Natural killer cell treated with Interleukin-12 subunit alpha and Interleukin-12 subunit beta and Interleukin-15 and Interleukin-18, amount 100 ng/mL, for 72 hours (primary cell): Measurements from ENCODE around the gene TTC33. TPM values are rescaled to one million over a fixed set of nuclear protein-coding genes. Genes with fewer than 3 reads are reported as not detected.
"Not testable (repeated sequence)": the region's sequence is repeated elsewhere in the genome, so short reads cannot be mapped to it uniquely, and the experiment has no call there.

Experiments
- ATAC-seq, 2 donors: fragments of 150-1000 bp; cut with Tn5 transposase in 1 of 2; sonication (Bioruptor Pico), chemical (Tn5 transposase) in 1 of 2; 2 replicates each; pipeline ENCODE4 v1.10.0; 2021
- DNase-seq: peaks from one replicate; pipeline ENCODE4 v3.0.0; 2022; ENCODE audit warnings: low spot score
- H3K27ac Mint-ChIP-seq, 2 donors: 1 replicate in 1 of 2; 2 replicates in 1 of 2; pipeline ENCODE4 v1.8.0; 2022; ENCODE audit warnings: mixed read lengths in 2 of 2, mild to moderate bottlenecking in 1 of 2, moderate library complexity in 1 of 2
- H3K27me3 Mint-ChIP-seq, 2 donors: 1 replicate in 1 of 2; 2 replicates in 1 of 2; pipeline ENCODE4 v1.8.0; 2022; ENCODE audit warnings: mixed read lengths in 2 of 2
- H3K36me3 Mint-ChIP-seq: one replicate; pipeline ENCODE4 v1.8.0; 2022; ENCODE audit warnings: mixed read lengths
- H3K4me1 Mint-ChIP-seq, 2 donors: 1 replicate in 1 of 2; 2 replicates in 1 of 2; pipeline ENCODE4 v1.8.0; 2022; ENCODE audit warnings: low read depth in 2 of 2, mixed read lengths in 2 of 2, mild to moderate bottlenecking in 1 of 2
- H3K4me3 Mint-ChIP-seq: one replicate; pipeline ENCODE4 v1.8.0; 2022; ENCODE audit warnings: mixed read lengths
- H3K9me3 Mint-ChIP-seq: 2 replicates; pipeline ENCODE4 v1.8.0; 2022; ENCODE audit warnings: mixed read lengths
- total RNA-seq, 2 donors: library from RNA; stranded (reverse); gene quantifications; one replicate each; pipeline ENCODE4 v1.2.3, GENCODE V29; 2022

Gene TTC33
- total RNA-seq, 2 donors from 2014 or later, result 13.5 to 16.9 TPM

DNA sequence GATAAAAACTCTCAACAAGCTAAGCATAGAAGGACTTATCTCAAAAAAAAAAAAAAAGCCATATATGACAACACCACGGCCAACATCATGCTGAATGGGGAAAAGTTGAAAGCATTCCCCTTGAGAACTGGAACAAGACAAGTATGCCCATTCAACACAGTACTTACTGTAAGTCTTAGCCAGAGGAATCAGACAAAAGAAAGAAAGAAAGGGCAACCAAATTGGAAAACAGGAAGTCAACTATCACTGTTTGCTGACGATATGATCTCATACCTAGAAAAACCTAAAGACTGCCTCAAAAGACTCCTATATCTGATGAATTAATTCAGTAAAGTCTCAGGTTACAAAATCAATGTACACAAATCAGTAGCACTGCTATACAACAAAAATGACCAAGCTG, 100.6 kb downstream of the TTC33 start:
- H3K36me3 Mint-ChIP-seq, result no peaks in the 10 kb centered on the region
- DNase-seq, result no peak
- peak overlapping the region; percentile 71 for H3K4me3 Mint-ChIP-seq
- peaks cover 0 to 2% of the 10 kb centered on the region in 2 donors for H3K27me3 Mint-ChIP-seq
- H3K27ac Mint-ChIP-seq, result peak overlapping the region; percentile 45 to 72
- H3K4me1 Mint-ChIP-seq, result peaks cover 36 to 49% of the 10 kb centered on the region in 2 donors
- H3K9me3 Mint-ChIP-seq, result peaks cover 4% of the 10 kb centered on the region
- ATAC-seq, result peak in 1 of 2 donors; percentile 37

DNA sequence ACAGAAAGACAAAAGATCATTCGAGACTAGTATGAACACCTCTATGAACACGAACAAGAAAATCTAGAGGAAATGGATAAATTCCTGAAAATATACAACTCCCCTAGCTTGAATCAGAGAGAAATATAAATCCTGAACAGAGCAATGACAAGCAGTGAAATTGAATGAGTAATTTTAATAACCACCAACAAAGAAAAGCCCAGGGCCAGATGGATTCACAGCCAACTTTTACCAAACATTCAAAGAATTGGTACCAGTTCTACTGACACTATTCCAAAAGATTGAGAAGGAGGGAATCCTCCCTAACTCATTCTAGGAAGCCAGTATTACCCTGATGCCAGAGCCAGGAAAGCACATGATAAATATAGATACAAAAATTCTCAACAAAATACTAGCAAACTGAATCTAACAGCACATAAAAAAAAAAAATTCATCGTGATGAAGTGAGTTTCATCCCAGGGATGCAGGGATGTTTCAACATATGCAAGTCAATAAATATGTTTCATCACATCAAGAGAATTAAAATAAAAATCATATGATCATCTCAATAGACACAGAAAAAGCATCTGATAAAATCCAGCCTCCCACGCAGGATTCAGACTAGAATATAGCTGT, 101.3 kb downstream of the TTC33 start:
- H3K27ac Mint-ChIP-seq, result peak overlapping the region; percentile 51 to 72
- H3K27me3 Mint-ChIP-seq, result peaks cover 0 to 2% of the 10 kb centered on the region in 2 donors
- no peak for ATAC-seq
- H3K4me1 Mint-ChIP-seq, result peaks cover 42 to 56% of the 10 kb centered on the region in 2 donors
- peak overlapping the region; percentile 71 for H3K4me3 Mint-ChIP-seq
- no peak for DNase-seq
- H3K36me3 Mint-ChIP-seq, result no peaks in the 10 kb centered on the region
- peaks cover 4% of the 10 kb centered on the region for H3K9me3 Mint-ChIP-seq

DNA sequence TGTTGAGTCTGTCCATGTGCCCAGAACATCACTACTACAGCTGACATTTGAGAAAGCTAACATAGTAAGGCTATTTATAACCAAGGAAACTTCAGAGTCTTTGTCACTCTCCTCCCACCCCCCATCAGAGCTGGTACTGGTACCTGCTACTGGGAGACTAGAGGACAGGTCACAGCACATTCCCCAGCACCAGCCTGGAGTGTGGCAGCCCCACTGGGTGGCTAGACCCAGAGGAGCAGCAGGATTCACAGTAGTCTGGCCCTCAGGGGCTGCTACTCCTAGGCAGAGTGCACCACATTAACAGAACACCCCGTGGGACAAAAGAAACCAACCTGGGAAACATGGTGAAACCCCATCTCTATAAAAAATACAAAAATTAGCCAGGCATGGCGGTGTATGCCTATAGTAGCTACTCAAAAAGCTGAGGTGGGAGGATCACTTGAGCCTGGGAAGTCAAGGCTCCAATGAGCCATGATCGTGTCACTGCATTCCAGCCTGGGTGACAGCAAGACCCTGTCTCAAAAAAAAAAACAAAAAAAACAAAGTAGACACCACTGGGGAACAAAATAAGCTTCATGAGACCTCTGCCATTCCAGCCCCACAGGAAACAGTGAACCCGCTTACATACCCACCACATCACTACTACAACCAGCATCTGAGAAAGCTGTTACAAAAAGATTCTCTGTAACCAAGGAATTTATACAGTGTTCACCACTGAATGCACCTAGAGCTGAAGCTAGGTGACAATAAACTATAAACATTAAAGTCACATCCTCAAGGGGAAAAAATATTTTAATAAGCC, 102.3 kb downstream of the TTC33 start:
- ATAC-seq (peak; percentile 15 to 48), DNase-seq (no peak)
- Mint-ChIP-seq H3K4me3 (peak overlapping the region; percentile 71), H3K36me3 (no peaks in the 10 kb centered on the region), H3K27ac (peak overlapping the region; percentile 51 to 72), H3K9me3 (no peaks in the 10 kb centered on the region), H3K27me3 (peaks cover 0 to 2% of the 10 kb centered on the region in 2 donors), H3K4me1 (peaks cover 44 to 63% of the 10 kb centered on the region in 2 donors)

DNA sequence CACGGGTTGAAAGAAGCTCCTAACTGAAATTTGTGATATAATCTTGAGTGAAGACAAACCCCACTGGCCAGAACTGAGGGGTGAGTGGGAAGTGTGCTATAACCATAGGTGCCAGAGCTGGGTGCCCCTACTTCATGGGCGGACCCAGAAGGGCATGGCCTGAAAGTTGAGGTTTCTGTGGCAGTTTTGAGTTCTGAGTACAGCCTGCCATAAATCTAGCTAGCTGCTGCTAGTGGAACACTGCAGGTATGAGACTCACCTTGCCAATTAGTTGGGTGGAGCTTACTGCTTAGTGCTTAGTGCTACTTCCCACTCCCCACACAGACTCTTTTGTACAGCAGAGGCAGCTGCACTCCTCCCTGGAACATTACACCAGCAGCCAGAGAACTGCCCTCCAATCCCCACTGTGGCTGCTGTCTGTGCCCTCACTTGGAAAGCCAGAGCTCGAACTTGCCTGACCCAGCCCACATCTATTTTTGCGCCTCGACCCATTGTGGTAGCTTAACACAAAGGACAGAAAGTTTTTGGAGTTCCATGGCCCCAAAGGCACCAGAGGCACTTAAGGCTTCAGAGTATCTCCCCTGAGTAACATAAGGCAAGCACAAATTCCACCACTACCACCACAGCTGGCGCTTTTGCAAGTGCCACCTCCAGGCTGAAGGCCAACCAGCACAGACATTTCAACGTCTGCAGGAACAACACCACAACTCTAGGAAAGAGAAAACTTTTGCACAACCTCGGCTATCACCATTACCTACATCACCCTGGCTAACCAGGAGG, 103.1 kb downstream of the TTC33 start:
- peak; percentile 53 to 54 for ATAC-seq

DNA sequence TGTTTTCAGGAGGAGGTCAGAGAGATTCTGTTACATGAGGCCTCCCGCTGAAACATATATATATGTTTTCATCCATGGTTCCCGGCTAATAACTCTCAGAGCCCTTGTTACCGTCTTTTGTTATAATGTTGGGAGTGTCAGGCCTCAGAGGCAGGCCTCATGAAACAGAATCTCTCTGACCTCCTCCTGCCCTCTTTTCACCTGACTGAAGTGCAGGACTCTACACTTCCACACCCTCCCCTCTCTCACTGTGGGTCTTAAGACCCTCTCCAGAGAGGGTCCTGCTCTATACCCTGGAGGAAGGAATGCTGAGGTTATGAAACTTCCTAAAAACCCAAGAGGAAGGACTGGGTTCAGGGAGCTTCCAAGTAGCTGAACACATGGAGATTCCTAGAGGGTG, 104.6 kb downstream of the TTC33 start:
- Mint-ChIP-seq H3K27me3 (no peaks in the 10 kb centered on the region), H3K4me3 (no peak overlapping the region), H3K4me1 (peaks cover 48 to 67% of the 10 kb centered on the region in 2 donors), H3K27ac (no peak overlapping the region), H3K36me3 (no peaks in the 10 kb centered on the region), H3K9me3 (peaks cover 4% of the 10 kb centered on the region)
- no peak for ATAC-seq
- DNase-seq, result no peak

More for the DNA sequence above, 103.1 kb downstream of the TTC33 start:
- H3K9me3 Mint-ChIP-seq, result peaks cover 4% of the 10 kb centered on the region
- H3K27me3 Mint-ChIP-seq, result peaks cover 0 to 2% of the 10 kb centered on the region in 2 donors
- no peaks in the 10 kb centered on the region for H3K36me3 Mint-ChIP-seq
- peak overlapping the region; percentile 51 to 72 for H3K27ac Mint-ChIP-seq
- H3K4me1 Mint-ChIP-seq, result peaks cover 48 to 68% of the 10 kb centered on the region in 2 donors
- H3K4me3 Mint-ChIP-seq, result peak overlapping the region; percentile 71
- no peak for DNase-seq

DNA sequence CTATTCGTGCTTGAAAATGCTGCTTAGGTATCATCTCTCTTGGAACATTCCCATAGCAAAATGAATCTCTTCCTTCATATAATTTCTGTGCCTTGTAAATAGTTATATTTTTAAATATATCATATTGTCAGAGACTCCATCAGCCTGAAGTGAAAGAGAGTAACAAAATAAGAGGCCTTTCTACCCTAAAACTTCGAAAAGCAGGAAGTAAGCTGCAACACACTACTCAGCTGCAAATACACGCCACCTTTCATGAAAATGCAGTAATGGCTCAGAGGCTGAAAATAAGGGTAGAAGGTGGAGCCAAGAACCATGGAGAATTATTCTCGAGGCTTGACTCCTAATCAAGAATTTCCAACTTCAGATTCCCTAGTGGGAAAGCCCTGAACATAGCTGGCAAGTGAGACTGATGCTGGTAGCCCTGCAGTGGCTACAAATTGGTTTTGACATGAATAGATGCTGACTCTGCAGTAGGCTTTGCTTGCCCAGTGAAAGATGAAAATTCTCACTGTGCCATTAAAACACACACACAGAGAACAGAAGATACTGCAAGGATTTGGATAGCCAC, 106.2 kb downstream of the TTC33 start:
- Mint-ChIP-seq H3K27me3 (no peaks in the 10 kb centered on the region), H3K36me3 (no peaks in the 10 kb centered on the region), H3K27ac (peak overlapping the region; percentile 17 to 59), H3K4me3 (no peak overlapping the region), H3K9me3 (peaks cover 7% of the 10 kb centered on the region), H3K4me1 (peaks cover 41 to 53% of the 10 kb centered on the region in 2 donors)
- no peak for DNase-seq
- no peak for ATAC-seq

DNA sequence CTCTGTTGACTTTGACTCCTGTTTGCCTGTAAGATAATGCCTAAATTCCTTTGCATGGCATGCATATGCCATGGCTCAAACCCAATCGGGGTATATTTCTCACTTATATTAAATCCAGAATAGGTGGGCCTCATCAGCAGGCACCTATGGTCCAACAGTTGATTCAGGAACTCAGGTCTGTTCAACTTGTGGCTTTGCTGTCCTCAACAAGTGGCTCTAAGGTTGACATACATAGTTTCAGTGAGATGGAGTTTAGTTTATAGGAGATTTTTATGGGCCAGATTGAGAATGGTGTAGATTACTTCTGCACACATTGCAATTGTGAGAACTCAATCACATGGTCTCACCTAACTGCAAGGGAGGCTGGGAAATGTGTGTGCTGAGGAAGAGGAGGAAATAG, 107.6 kb downstream of the TTC33 start:
- peaks cover 6% of the 10 kb centered on the region for H3K36me3 Mint-ChIP-seq
- no peaks in the 10 kb centered on the region for H3K27me3 Mint-ChIP-seq
- no peak for ATAC-seq
- H3K4me1 Mint-ChIP-seq, result peaks cover 29 to 39% of the 10 kb centered on the region in 2 donors
- H3K9me3 Mint-ChIP-seq, result peaks cover 13% of the 10 kb centered on the region
- no peak overlapping the region for H3K4me3 Mint-ChIP-seq
- DNase-seq, result no peak
- H3K27ac Mint-ChIP-seq, result peak overlapping the region in 1 of 2 donors; percentile 23

DNA sequence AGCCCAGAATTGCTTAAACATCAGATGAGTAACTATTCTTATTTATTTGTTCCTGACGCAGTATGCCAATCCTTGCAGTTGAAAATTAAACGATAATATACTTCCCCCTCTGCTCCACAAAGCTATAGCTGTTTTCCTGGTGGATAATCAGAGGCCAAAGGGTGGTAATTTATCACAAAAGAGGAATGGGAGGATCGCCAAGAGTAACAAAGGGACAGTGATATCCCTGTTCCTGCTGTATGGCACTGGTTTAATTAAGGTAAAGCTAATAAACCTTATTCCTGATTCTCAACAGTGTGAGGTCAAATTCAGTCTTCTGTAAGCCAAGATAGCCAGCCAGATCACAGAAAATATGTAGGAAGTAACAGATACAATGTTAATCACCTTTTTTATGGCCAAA, 109.5 kb downstream of the TTC33 start:
- Mint-ChIP-seq H3K4me3 (no peak overlapping the region), H3K27me3 (no peaks in the 10 kb centered on the region)

DNA sequence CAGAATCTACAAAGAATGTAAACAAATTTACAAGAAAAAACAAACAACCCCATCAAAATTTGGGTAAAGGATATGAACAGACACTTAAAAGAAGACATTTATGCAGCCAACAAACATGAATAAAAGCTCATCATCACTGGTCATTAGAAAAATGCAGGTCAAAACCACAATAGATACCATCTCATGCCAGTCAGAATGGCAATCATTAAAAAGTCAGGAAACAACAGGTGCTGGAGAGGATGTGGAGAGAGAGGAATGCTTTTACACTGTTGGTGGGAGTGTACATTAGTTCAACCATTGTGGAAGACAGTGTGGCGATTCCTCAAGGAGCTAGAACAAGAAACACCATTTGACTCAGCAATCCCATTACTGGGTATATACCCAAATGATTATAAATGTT, 116.2 kb downstream of the TTC33 start:
- not testable (repeated sequence) for H3K27me3 Mint-ChIP-seq, ATAC-seq, H3K27ac Mint-ChIP-seq, DNase-seq, H3K4me3 Mint-ChIP-seq
- peaks cover 34% of the 10 kb centered on the region for H3K36me3 Mint-ChIP-seq
- peaks cover 21% of the 10 kb centered on the region for H3K9me3 Mint-ChIP-seq
- H3K4me1 Mint-ChIP-seq, result peaks cover 5 to 12% of the 10 kb centered on the region in 2 donors

More for the DNA sequence above, 109.5 kb downstream of the TTC33 start:
- H3K9me3 Mint-ChIP-seq, result peaks cover 13% of the 10 kb centered on the region
- H3K4me1 Mint-ChIP-seq, result peaks cover 18 to 28% of the 10 kb centered on the region in 2 donors
- no peak overlapping the region for H3K27ac Mint-ChIP-seq
- DNase-seq (no peak), ATAC-seq (no peak)
- peaks cover 6% of the 10 kb centered on the region for H3K36me3 Mint-ChIP-seq

DNA sequence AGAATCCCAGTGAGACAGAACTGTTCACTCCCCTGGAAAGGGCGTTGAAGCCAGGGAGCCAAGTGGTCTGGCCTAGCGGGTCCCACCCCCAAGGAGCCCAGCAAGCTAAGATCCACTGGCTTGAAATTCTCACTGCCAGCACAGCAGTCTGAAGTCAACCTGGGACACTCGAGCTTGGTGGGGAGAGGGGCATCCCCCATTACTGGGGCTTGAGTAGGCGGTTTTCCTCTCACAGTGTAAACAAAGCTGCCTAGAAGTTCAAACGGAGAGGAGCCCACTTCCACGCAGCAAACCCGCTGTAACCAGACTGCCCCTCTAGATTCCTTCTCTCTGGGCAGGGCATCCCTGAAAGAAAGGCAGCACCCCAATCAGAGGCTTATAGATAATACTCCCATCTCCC, 121.2 kb downstream of the TTC33 start:
- H3K4me1 Mint-ChIP-seq, result peaks cover 0 to 5% of the 10 kb centered on the region in 2 donors
- ATAC-seq (no peak), DNase-seq (no peak)
- no peak overlapping the region for H3K4me3 Mint-ChIP-seq
- peaks cover 27% of the 10 kb centered on the region for H3K36me3 Mint-ChIP-seq
- peaks cover 0 to 4% of the 10 kb centered on the region in 2 donors for H3K27me3 Mint-ChIP-seq
- peaks cover 18% of the 10 kb centered on the region for H3K9me3 Mint-ChIP-seq
- no peak overlapping the region for H3K27ac Mint-ChIP-seq

DNA sequence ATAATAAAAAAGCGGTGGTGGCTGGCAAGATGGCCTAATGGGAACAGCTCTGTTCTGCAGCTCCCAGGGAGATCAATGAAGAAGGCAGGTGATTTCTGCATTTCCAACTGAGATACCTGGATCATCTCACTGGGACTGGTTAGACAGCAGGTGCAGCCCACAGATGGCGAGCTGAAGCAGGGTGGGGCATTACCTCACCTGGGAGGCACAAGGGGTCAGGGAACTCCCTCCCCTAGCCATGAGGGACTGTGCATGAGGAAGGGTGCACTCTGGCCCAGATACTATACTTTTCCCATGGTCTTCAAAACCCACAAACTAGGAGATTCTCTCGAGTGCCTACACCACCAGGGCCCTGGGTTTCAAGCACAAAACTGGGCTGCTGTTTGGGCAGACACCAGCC, 121.6 kb downstream of the TTC33 start:
- ATAC-seq (no peak), DNase-seq (no peak)
- H3K27me3 Mint-ChIP-seq, result peaks cover 0 to 4% of the 10 kb centered on the region in 2 donors
- H3K36me3 Mint-ChIP-seq, result peaks cover 27% of the 10 kb centered on the region
- H3K4me3 Mint-ChIP-seq, result no peak overlapping the region
- H3K4me1 Mint-ChIP-seq, result peaks cover 0 to 5% of the 10 kb centered on the region in 2 donors
- no peak overlapping the region for H3K27ac Mint-ChIP-seq
- peaks cover 18% of the 10 kb centered on the region for H3K9me3 Mint-ChIP-seq

DNA sequence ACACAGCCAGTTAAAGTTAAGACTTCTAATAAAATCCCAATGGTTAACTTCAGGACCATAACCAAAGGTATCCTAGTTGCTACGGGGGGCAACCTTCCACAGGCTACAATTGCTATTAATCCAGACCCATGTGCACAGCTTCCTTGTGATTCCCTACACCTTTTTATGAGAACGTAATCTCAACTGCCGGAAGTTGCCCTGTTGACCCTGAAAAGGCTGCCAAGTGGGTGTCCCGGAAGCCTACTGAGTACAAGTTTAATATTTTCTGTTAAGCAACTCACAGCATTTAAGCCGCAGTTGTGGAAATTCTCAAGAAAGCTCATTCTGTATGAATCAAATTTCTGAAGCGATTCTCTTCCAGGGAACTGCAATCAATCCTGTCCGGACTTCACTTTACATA, 124.5 kb downstream of the TTC33 start:
- Mint-ChIP-seq H3K27me3 (peaks cover 0 to 6% of the 10 kb centered on the region in 2 donors), H3K9me3 (peaks cover 4% of the 10 kb centered on the region), H3K27ac (no peak overlapping the region), H3K4me1 (peaks cover 3 to 5% of the 10 kb centered on the region in 2 donors), H3K36me3 (peaks cover 10% of the 10 kb centered on the region), H3K4me3 (no peak overlapping the region)
- ATAC-seq (no peak), DNase-seq (no peak)

DNA sequence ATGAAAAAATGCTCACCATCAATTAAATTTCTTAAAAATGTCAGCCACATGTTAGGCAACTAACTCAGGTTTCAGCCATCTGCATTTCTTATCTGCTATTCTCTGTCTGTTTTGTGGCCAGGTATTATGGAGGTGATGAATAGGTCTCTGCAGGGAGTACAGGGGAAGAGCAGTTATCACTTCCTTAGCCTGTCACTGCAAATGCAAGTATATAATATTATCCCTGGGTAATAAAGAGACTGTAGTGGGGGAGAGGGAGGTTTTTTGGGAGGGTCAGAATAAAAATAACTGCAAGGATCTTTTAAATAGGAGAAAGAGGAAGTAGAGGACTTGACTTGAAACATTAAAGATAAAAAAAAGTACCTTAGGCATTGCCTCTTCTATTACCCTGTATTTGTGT, 125.6 kb downstream of the TTC33 start:
- H3K4me1 Mint-ChIP-seq, result peaks cover 3 to 5% of the 10 kb centered on the region in 2 donors
- peaks cover 2% of the 10 kb centered on the region for H3K9me3 Mint-ChIP-seq
- no peaks in the 10 kb centered on the region for H3K36me3 Mint-ChIP-seq
- ATAC-seq, result no peak
- DNase-seq, result no peak
- no peak overlapping the region for H3K4me3 Mint-ChIP-seq
- H3K27ac Mint-ChIP-seq, result peak overlapping the region in 1 of 2 donors; percentile 14
- H3K27me3 Mint-ChIP-seq, result peaks cover 0 to 6% of the 10 kb centered on the region in 2 donors
